ENCODE results near the gene SLC34A3. TPM values are rescaled to one million over a fixed set of nuclear protein-coding genes. Genes with fewer than 3 reads are reported as not detected.

The SLC34A3 gene
- polyA plus RNA-seq, 3 donors from 2014 or later = not detected

Other genes with a start within 250 kb of the SLC34A3 start
- not detected for gene LCNL1, start 247.9 kb upstream of the SLC34A3 start, polyA plus RNA-seq
- gene PAXX, start 238.5 kb upstream of the SLC34A3 start, polyA plus RNA-seq = 100 to 1,000 TPM; 135 to 207 (median 182) TPM
- 100 to 1,000 TPM; 673 to 911 (median 762) TPM for gene CLIC3, start 234.3 kb upstream of the SLC34A3 start, polyA plus RNA-seq
- 10 to 100 TPM in 1 of 3 donors, 1 to 10 TPM in 2; 2.2 to 34.5 (median 6.3) TPM for gene ABCA2, start 202.7 kb upstream of the SLC34A3 start, polyA plus RNA-seq
- 10 to 100 TPM; 20.6 to 33.0 (median 25.6) TPM for gene FUT7, start 198.8 kb upstream of the SLC34A3 start, polyA plus RNA-seq
- 1 to 10 TPM in 2 of 3 donors, under 1 TPM in 1; 0.36 to 1.4 (median 1.1) TPM for gene NPDC1, start 184.7 kb upstream of the SLC34A3 start, polyA plus RNA-seq
- gene ENTPD2, start 176.8 kb upstream of the SLC34A3 start, polyA plus RNA-seq = not detected
- gene SAPCD2, start 160.3 kb upstream of the SLC34A3 start, polyA plus RNA-seq = under 1 TPM; 0.06 to 0.95 (median 0.39) TPM
- gene UAP1L1, start 153.4 kb upstream of the SLC34A3 start, polyA plus RNA-seq = 1 to 10 TPM; 1.3 to 1.4 (median 1.4) TPM
- 10 to 100 TPM; 59.7 to 71.8 (median 66.1) TPM for gene MAN1B1, start 143.9 kb upstream of the SLC34A3 start, polyA plus RNA-seq
- 100 to 1,000 TPM; 136 to 176 (median 168) TPM for gene DPP7, start 116.2 kb upstream of the SLC34A3 start, polyA plus RNA-seq
- gene GRIN1, start 91.7 kb upstream of the SLC34A3 start, polyA plus RNA-seq = not detected
- 1 to 10 TPM in 1 of 3 donors, under 1 TPM in 1, not detected in 1; 0.22 to 2.1 TPM for gene LRRC26, start 60.9 kb upstream of the SLC34A3 start, polyA plus RNA-seq
- not detected for gene TMEM210, start 58.8 kb upstream of the SLC34A3 start, polyA plus RNA-seq
- gene ANAPC2, start 42.3 kb upstream of the SLC34A3 start, polyA plus RNA-seq = 1 to 10 TPM; 4.2 to 7.0 (median 5.3) TPM
- 100 to 1,000 TPM; 164 to 191 (median 181) TPM for gene SSNA1, start 42.2 kb upstream of the SLC34A3 start, polyA plus RNA-seq
- gene TPRN, start 30.2 kb upstream of the SLC34A3 start, polyA plus RNA-seq = 1 to 10 TPM in 1 of 3 donors, under 1 TPM in 2; 0.11 to 1.1 (median 0.60) TPM
- gene TMEM203, start 25.3 kb upstream of the SLC34A3 start, polyA plus RNA-seq = 100 to 1,000 TPM; 131 to 169 (median 142) TPM
- 10 to 100 TPM in 1 of 3 donors, 1 to 10 TPM in 2; 1.7 to 10.3 (median 4.2) TPM for gene NDOR1, start 25.2 kb upstream of the SLC34A3 start, polyA plus RNA-seq
- gene RNF208, start 8.7 kb upstream of the SLC34A3 start, polyA plus RNA-seq = not detected
- under 1 TPM in 1 of 3 donors, not detected in 2; 0.19 TPM for gene CYSRT1, start 5.7 kb upstream of the SLC34A3 start, polyA plus RNA-seq
- not detected for gene RNF224, start 3.4 kb upstream of the SLC34A3 start, polyA plus RNA-seq
- 10 to 100 TPM; 60.8 to 98.2 (median 71.9) TPM for gene TUBB4B, start 10.4 kb downstream of the SLC34A3 start, polyA plus RNA-seq
- gene STPG3, start 20.4 kb downstream of the SLC34A3 start, polyA plus RNA-seq = not detected
- 10 to 100 TPM; 25.0 to 36.8 (median 34.6) TPM for gene NELFB, start 24.4 kb downstream of the SLC34A3 start, polyA plus RNA-seq
- gene TOR4A, start 46.8 kb downstream of the SLC34A3 start, polyA plus RNA-seq = 10 to 100 TPM in 1 of 3 donors, 1 to 10 TPM in 2; 4.9 to 13.9 (median 7.2) TPM
- under 1 TPM in 1 of 3 donors, not detected in 2; 0.14 TPM for gene NRARP, start 71.4 kb downstream of the SLC34A3 start, polyA plus RNA-seq
- 1 to 10 TPM; 1.6 to 6.3 (median 4.3) TPM for gene EXD3, start 192.3 kb downstream of the SLC34A3 start, polyA plus RNA-seq
- 1 to 10 TPM; 1.2 to 2.1 (median 1.4) TPM for gene NOXA1, start 192.5 kb downstream of the SLC34A3 start, polyA plus RNA-seq
- not detected for gene ENTPD8, start 210.5 kb downstream of the SLC34A3 start, polyA plus RNA-seq
- 10 to 100 TPM in 1 of 3 donors, 1 to 10 TPM in 2; 9.4 to 14.3 (median 9.6) TPM for gene NSMF, start 228.4 kb downstream of the SLC34A3 start, polyA plus RNA-seq

Data from immature natural killer cell (primary cell).